Uterus (tissue), 2 donors: ENCODE measurements around the gene NOBOX.
"Not testable (repeated sequence)": the region's sequence is repeated elsewhere in the genome, so short reads cannot be mapped to it uniquely, and the experiment has no call there.

ENCODE experiments used
- CTCF ChIP-seq, 4 experiments: fragments of 200-600 bp in 2 of 4; fragments of 450-650 bp in 2 of 4; sonication (generic) in 2 of 4; IDR thresholded peaks; one replicate each; pipeline ENCODE4 v1.5.1; 2016 to 2019; ENCODE audit warnings: antibody characterized with exemption in 4 of 4, mild to moderate bottlenecking in 2 of 4, moderate library complexity in 1 of 4
- POLR2A ChIP-seq, 2 donors: fragments of 450-650 bp; IDR thresholded peaks; one replicate each; pipeline ENCODE4 v1.6.1; 2016; ENCODE audit warnings: antibody characterized with exemption in 2 of 2, mild to moderate bottlenecking in 1 of 2, moderate library complexity in 1 of 2

DNA sequence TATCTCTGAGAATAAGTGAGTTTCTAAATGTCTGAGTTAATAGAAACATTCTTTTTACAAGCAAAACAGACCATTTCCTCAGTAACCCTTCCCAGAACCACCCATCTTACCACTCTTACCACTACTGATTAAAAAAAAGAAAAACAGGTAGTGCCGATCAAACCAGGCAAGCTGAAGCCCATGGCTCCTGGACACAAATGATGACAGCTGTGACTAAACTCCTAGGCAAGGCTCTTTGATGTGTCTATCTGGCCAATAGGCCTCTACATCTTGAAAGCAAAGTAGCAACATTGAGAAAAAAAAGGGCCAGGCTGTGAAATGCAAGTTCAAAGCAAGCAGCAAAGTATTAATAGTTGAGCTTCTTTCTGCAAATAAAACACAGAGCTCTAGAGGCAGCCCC is 54.9 kb downstream of the NOBOX start:
- TF ChIP-seq POLR2A, CTCF (IDR thresholded peaks at IDR 0.05): not testable (repeated sequence)
